HEK293 (cell line): Measurements from ENCODE around the gene PLCG2.

Experiments used
- BCL6B ChIP-seq: fragments of 450-650 bp; formaldehyde crosslinking; IDR thresholded peaks from 2 replicates; pipeline ENCODE4 v1.5.1; 2017; ENCODE audit warnings: missing biosample characterization, missing genetic modification characterization
- CTCF ChIP-seq: fragments of 450-650 bp; formaldehyde crosslinking; IDR thresholded peaks from 2 replicates; pipeline ENCODE4 v1.5.1; 2016; ENCODE audit warnings: missing biosample characterization, missing genetic modification characterization
- KLF16 ChIP-seq: fragments of 450-650 bp; formaldehyde crosslinking; IDR thresholded peaks from 2 replicates; pipeline ENCODE4 v1.5.1; 2017; ENCODE audit warnings: missing biosample characterization, missing genetic modification characterization
- MZF1 ChIP-seq: fragments of 450-650 bp; formaldehyde crosslinking; IDR thresholded peaks from 2 replicates; pipeline ENCODE4 v1.5.1; 2017; ENCODE audit warnings: missing biosample characterization, missing genetic modification characterization, borderline replicate concordance
- YY1 ChIP-seq: fragments of 450-650 bp; formaldehyde crosslinking; IDR thresholded peaks from 2 replicates; pipeline ENCODE4 v1.5.1; 2018; ENCODE audit warnings: missing biosample characterization, missing genetic modification characterization
- YY2 ChIP-seq: fragments of 450-650 bp; formaldehyde crosslinking; IDR thresholded peaks from 2 replicates; pipeline ENCODE4 v1.5.1; 2016; ENCODE audit warnings: missing biosample characterization, missing genetic modification characterization
- ZNF121 ChIP-seq: fragments of 450-650 bp; formaldehyde crosslinking; IDR thresholded peaks from 2 replicates; pipeline ENCODE4 v1.5.1; 2016; ENCODE audit warnings: missing biosample characterization, missing genetic modification characterization
- ZNF146 ChIP-seq: fragments of 450-650 bp; formaldehyde crosslinking; IDR thresholded peaks from 2 replicates; pipeline ENCODE4 v1.5.1; 2016; ENCODE audit warnings: missing biosample characterization, missing genetic modification characterization
- ZNF155 ChIP-seq: fragments of 450-650 bp; formaldehyde crosslinking; IDR thresholded peaks from 2 replicates; pipeline ENCODE4 v1.5.1; 2016; ENCODE audit warnings: missing biosample characterization, missing genetic modification characterization
- ZNF274 ChIP-seq, 2 experiments: fragments of 200-500 bp in 1 of 2; fragments of 450-650 bp in 1 of 2; sonication (Bioruptor generic) in 1 of 2; formaldehyde crosslinking in 1 of 2; IDR thresholded peaks; 2 replicates each; pipeline versions ENCODE4 v1.5.1 to v1.6.1; 2014 to 2016; ENCODE audit warnings: borderline replicate concordance in 1 of 2, inconsistent platforms in 1 of 2, low read length in 1 of 2, missing biosample characterization in 1 of 2, missing genetic modification characterization in 1 of 2
- ZNF549 ChIP-seq: fragments of 450-650 bp; IDR thresholded peaks from 2 replicates; pipeline ENCODE4 v1.5.1; 2018; ENCODE audit warnings: missing biosample characterization, missing genetic modification characterization, mild to moderate bottlenecking, inconsistent platforms, moderate library complexity
- ZNF777 ChIP-seq: fragments of 450-650 bp; formaldehyde crosslinking; IDR thresholded peaks from 2 replicates; pipeline ENCODE4 v1.5.1; 2017; ENCODE audit warnings: missing biosample characterization, missing genetic modification characterization, borderline replicate concordance
- ZXDB ChIP-seq: fragments of 450-650 bp; formaldehyde crosslinking; IDR thresholded peaks from 2 replicates; pipeline ENCODE4 v1.5.1; 2016; ENCODE audit warnings: missing biosample characterization, missing genetic modification characterization
- TF ChIP-seq, protein P1 (sequence below): fragments of 450-650 bp; formaldehyde crosslinking; IDR thresholded peaks from 2 replicates; pipeline ENCODE4 v1.5.1; 2017; ENCODE audit warnings: missing biosample characterization, missing genetic modification characterization

GRCh38 chr16:81808933-81809480 is 29.9 kb downstream of the PLCG2 start:
- TF ChIP-seq YY1 (tag by site-specific recombination), result no peak
- TF ChIP-seq KLF16 (tag by site-specific recombination), result no peak
- no peak for TF ChIP-seq ZXDB (tag by site-specific recombination)
- TF ChIP-seq CTCF, result no peak
- no peak for TF ChIP-seq MZF1
- TF ChIP-seq ZNF146 (tag by site-specific recombination), result no peak
- no peak for TF ChIP-seq ZNF777 (tag by site-specific recombination)
- no peak for TF ChIP-seq ZNF549
- no peak for TF ChIP-seq ZNF155
- TF ChIP-seq ZNF121 (tag by site-specific recombination), result no peak
- TF ChIP-seq BCL6B (tag by site-specific recombination), result no peak
- TF ChIP-seq ZNF274 (IDR thresholded peaks at IDR 0.05; ENCODE audit: low read length), result no peak
- no peak for TF ChIP-seq ZNF274 (tag by site-specific recombination; IDR thresholded peaks at IDR 0.05; ENCODE audit: borderline replicate concordance)
- no peak for TF ChIP-seq YY2 (tag by site-specific recombination)
- TF ChIP-seq, protein P1, sequence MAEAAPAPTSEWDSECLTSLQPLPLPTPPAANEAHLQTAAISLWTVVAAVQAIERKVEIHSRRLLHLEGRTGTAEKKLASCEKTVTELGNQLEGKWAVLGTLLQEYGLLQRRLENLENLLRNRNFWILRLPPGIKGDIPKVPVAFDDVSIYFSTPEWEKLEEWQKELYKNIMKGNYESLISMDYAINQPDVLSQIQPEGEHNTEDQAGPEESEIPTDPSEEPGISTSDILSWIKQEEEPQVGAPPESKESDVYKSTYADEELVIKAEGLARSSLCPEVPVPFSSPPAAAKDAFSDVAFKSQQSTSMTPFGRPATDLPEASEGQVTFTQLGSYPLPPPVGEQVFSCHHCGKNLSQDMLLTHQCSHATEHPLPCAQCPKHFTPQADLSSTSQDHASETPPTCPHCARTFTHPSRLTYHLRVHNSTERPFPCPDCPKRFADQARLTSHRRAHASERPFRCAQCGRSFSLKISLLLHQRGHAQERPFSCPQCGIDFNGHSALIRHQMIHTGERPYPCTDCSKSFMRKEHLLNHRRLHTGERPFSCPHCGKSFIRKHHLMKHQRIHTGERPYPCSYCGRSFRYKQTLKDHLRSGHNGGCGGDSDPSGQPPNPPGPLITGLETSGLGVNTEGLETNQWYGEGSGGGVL (tag by site-specific recombination), result no peak
